NCI-H748 (cell line): ENCODE results near the gene BABAM2.
A peak's percentile ranks its signal among the peaks of the same experiment; 100 is the strongest.

Experiments used
- DNase-seq: peaks from one replicate; lab custom pipeline; 2025; ENCODE audit not compliant: unreplicated experiment; lab: John Stamatoyannopoulos, UW

The BABAM2 gene

GRCh38 chr2:28062867-28063266 is 172.3 kb downstream of the BABAM2 start:
- DNase-seq, result no peak

GRCh38 chr2:28063492-28063962 is 173.0 kb downstream of the BABAM2 start:
- no peak for DNase-seq

GRCh38 chr2:28067602-28068001 is 177.1 kb downstream of the BABAM2 start:
- DNase-seq, result no peak

DNA sequence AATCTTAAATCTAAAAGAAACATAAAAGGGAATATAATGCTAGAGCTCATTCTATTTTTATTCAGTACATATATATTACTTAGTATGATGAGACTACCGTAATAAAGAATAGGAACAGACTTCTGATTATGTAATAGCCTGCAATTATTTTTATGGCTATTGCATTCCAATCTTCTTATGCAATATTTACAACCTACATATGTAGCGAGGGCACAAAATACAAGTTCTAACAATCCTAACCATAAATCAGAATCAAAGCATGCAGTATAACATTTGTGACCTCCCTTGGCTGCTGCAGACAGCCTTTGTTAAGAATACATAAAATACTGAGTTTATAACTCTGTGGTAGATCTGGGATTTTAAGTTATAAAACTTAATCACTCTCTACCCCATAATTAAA is 177.6 kb downstream of the BABAM2 start:
- DNase-seq, result peak; percentile 5

DNA sequence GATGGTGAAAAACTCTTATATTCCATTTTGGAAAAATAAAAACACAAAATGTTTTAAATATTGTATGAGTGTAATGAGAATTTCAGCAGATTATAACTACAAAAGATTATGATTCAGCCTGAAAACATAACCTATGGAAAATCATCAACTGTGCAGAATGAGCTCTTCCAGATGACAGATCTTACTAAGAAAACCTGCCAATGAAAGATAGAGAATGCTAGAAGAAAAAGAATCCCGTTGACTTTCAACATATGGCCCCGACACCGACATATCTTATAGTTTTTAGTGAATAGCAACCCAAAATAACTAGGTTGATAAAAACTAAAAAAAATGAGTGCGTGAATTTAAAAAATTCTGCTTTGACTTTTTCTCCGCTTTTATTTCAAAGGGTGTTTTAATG is 178.0 kb downstream of the BABAM2 start:
- DNase-seq, result no peak

DNA sequence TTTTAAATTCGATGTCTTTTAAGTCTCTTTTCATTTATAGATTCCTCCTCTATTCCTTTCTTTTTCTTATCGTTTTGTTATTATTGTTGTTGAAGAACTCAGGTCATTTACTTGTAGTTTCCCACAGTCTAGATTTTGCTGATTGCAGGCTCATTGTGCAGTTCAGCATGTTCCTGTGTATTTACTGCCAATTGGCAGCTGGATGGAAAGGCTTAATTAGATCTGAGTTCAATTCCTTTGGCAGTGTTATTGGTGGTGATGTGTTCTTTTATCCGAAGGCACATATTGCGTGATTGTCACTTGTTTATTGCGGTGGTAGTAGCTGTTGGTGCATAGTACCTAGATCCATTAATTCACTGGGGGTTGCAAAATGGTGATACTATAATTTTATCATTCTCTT is 180.7 kb downstream of the BABAM2 start:
- no peak for DNase-seq

DNA sequence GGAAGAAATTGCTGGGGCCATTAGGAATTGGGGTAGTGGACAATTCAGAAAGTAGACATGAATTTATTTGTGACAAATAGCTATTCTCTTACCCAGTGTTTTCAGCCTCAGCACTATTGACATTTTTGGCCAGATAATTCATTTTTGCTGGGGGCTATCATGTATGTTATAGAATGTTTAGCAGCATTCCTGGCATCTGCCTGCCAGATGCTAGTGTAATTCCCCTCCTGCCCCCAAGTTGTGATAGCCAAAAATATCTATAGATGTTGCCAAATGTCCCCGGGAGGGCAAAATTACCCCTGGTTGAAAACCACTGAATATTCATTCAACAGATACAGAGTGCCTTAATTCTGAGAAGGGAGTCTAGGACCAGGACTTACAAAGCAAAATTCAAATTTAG is 183.6 kb downstream of the BABAM2 start:
- DNase-seq, result no peak

- no peak for DNase-seq
These were observed 190.4 kb downstream of the BABAM2 start for GRCh38 chr2:28080911-28081310.

DNA sequence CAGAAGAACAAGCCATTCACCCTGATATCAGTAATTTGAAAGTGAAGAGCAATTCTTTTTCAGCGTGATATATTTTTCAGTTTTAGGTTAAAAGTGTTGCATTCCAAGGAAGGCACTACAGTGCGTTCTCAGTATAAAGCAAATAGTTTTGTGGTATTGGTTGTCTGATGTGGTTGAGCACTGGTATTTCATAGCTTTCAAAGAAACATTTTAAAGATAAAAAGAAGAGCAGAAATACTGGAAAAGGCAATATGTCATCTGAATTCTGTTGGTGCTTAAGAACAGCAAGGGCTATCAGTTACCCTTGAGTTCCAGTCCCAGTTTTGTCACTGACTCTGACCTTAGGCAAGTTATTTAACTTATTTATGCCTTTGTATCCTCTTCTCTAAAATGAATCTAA is 191.6 kb downstream of the BABAM2 start:
- DNase-seq, result no peak

DNA sequence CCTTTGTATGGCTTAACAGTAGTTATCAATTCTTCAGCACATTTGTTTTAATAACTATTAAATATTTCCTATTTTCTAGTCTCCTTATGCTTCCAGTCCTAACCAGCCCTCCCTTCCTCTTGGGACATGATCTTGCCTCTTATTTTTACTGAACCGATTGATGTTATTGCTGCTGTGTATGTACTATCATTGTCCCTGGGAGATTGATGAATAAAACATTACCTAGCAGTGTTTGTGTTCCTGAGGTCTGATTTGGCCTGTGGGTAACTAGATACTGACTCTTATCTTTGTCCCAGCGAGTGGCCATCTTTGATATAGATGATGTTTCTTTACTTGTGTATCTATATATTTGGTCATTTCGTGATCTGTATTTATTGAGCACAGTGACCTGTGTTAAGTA is 192.9 kb downstream of the BABAM2 start:
- DNase-seq, result no peak

DNA sequence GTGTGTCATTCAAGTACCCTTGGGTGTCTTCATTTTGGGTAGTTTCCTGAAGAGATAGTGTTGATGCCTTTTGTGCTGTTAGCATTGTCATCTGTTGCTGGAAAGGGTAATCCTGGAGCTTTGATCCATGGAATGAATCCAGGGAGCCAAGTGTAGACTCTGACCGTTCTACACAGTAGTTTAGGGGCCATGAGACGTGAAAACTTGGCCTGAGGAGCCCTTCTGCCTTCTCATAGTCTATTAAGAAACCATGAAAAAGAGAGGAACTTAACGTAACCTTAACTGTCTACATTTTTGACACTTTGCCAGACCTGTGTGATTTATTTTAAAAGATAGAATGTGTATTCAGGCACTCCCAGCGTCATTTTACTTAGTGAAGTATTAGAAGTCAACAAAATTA is 194.0 kb downstream of the BABAM2 start:
- DNase-seq, result no peak

DNA sequence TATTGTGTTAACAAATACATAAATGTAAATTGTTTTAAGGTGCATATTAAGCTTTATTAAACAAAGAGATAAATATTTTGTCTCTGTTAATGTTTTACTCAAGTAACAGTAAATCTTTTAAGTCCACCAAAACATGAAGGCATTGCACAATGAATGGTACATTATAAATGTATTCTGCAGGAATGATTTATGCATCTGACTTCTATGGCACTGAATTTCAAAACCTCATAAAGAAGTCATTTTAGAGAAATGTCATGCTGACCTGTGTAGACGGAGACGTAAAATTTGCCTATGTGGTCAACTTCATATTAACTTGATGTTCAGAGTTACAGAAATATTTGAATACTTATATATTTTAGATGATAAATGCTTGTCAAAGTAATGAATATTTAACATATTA is 194.7 kb downstream of the BABAM2 start:
- DNase-seq, result no peak

DNA sequence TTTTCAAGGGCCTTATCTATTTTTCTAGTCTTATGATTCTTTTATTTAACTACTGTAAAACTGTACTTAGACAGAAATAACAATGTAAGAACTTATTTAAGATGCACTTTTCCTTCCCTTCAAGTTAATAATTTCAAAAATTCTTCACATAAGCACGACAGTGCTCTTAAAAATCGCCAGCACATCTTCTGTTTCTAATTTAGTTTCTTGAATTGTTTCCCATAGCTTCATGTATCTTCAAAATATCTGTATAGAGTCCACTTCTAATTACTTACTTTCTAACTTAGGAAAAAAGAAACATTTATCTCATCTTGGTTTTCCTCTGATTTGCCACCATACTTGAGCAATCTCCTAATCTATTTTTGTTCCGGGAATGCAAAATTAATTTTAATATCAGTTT is 196.1 kb downstream of the BABAM2 start:
- no peak for DNase-seq

DNA sequence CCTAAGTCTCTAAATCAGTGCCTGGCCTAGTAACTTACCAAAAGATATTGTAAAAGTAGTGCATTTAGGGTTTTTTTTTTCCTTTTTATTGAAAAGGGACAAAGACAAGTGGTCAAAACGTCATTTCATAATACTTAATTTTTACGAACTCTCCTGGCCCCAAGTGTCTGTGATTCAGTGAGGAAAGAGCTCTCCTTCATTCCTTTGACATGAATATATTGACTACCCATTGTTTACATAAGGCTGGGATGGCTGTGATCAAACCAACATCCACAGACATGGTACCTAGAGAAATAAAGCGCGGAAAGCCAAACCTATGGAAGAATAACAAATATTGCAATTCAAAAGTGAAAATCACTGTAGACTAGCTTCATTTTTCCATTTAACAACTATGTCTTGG is 198.4 kb downstream of the BABAM2 start:
- no peak for DNase-seq

- no peak for DNase-seq
These were observed 199.0 kb downstream of the BABAM2 start for GRCh38 chr2:28089486-28089885.

GRCh38 chr2:28093308-28093707 is 202.8 kb downstream of the BABAM2 start:
- no peak for DNase-seq

GRCh38 chr2:28093768-28094167 is 203.2 kb downstream of the BABAM2 start:
- no peak for DNase-seq

GRCh38 chr2:28094739-28095138 is 204.2 kb downstream of the BABAM2 start:
- DNase-seq, result no peak

- no peak for DNase-seq
These were observed 205.1 kb downstream of the BABAM2 start for GRCh38 chr2:28095622-28096021.

- no peak for DNase-seq
These were observed 205.9 kb downstream of the BABAM2 start for GRCh38 chr2:28096421-28096820.

DNA sequence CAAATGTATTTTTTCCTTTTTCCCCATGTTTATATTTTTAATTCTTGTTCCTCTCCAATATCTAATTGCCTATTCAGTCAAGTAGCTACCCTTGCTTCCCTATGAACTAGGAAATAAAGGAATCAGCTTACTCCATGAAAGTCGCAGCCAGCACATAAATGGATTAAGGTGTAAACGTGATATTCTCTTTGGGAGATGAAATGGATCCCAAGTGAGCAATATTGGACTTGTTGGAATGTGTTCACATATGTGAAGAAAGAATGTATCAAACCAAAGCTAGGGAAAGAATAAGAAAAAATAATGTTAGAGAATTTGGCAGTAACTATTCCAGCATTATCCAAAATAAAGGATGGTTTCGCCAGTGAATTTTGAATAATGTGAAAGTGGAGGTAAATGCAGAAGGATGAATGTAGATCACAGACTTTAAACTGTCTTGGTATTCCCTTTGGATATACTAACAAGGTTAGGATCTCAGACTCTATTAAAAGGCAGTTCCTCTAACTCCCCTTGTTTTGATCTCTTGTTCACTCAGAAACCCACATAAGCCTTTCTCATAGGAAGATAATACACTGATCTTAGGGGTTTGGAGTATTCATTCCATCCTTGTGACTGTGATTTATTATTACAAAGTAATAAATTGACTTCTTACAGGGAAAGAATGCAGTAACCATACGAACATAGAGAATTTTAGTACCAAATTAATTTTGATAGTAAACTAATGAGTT is 208.1 kb downstream of the BABAM2 start:
- DNase-seq, result no peak

GRCh38 chr2:28101123-28101522 is 210.6 kb downstream of the BABAM2 start:
- DNase-seq, result no peak

GRCh38 chr2:28101892-28102291 is 211.4 kb downstream of the BABAM2 start:
- DNase-seq, result no peak
